ENCODE results near the gene KEL.

- TF ChIP-seq POLR2AphosphoS5 (IDR thresholded peaks at IDR 0.05; ENCODE audit: insufficient read depth, low read depth, low read length) (no peak), FOS (IDR thresholded peaks at IDR 0.05; ENCODE audit: borderline replicate concordance, insufficient read depth, low read length) (no peak), CTCF (IDR thresholded peaks at IDR 0.05; ENCODE audit: extremely low read depth in 1 of 2, insufficient read depth in 1 of 2, low read depth in 1 of 2, low read length in 2 of 2) (no peak)
Observed at GRCh38 chr7:142919656-142920055, 42.5 kb downstream of the KEL start.
